Measurements from ENCODE around the gene CASP12.

The CASP12 gene

DNA sequence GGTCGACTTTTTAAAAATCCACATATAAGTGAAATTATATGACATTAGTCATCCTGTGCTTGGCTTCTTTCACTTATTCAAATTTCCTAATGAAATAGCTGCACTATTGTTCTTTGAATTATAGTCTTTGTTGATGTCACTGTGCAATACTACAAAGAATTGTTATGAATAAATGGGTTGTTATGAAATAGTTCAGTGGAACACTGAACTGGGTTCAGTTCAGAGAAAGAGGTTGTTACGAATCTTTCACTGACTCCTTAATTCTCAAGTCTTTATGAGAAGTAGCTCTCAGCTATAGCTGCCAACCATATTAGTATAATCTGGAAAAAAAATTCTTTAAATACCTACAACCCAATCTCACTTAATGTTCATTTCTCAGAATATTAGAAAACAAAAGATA, 42.3 kb downstream of the CASP12 start:
- TF ChIP-seq, protein P1, sequence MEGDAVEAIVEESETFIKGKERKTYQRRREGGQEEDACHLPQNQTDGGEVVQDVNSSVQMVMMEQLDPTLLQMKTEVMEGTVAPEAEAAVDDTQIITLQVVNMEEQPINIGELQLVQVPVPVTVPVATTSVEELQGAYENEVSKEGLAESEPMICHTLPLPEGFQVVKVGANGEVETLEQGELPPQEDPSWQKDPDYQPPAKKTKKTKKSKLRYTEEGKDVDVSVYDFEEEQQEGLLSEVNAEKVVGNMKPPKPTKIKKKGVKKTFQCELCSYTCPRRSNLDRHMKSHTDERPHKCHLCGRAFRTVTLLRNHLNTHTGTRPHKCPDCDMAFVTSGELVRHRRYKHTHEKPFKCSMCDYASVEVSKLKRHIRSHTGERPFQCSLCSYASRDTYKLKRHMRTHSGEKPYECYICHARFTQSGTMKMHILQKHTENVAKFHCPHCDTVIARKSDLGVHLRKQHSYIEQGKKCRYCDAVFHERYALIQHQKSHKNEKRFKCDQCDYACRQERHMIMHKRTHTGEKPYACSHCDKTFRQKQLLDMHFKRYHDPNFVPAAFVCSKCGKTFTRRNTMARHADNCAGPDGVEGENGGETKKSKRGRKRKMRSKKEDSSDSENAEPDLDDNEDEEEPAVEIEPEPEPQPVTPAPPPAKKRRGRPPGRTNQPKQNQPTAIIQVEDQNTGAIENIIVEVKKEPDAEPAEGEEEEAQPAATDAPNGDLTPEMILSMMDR (conservative IDR thresholded peaks at IDR 0.05; ENCODE audit: low read depth, low read length), result no peak
- no peak overlapping the region for H3K4me3 ChIP-seq (ENCODE audit: low read depth, low read length)
- DNase-seq (ENCODE audit: low read depth), result no peak

GRCh38 chr11:104853276-104853675, 45.0 kb downstream of the CASP12 start:
- DNase-seq (ENCODE audit: low read depth), result no peak
- no peak overlapping the region for H3K4me3 ChIP-seq (ENCODE audit: low read depth, low read length)
- TF ChIP-seq, protein P1 (conservative IDR thresholded peaks at IDR 0.05; ENCODE audit: low read depth, low read length), result no peak

DNA sequence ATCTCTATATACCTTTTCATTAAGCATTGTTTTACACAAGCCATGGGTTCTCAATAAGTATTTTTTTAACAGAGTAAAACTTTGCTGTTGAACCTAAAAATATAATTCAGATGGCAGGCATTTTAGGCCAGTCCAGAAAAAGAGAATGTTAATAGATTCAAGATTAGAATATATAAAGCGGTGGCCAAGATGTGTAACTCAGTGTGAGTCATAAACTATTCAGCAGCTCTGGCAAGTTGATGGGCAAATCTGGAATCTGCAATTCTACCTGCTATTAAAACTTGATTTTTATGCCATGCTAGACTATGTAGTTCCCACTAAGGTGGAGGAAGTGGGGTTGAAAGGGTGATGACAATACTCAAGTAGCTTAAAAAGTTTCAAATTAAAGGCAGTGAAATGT, 45.4 kb downstream of the CASP12 start:
- no peak overlapping the region for H3K4me3 ChIP-seq (ENCODE audit: low read depth, low read length)
- TF ChIP-seq, protein P1 (conservative IDR thresholded peaks at IDR 0.05; ENCODE audit: low read depth, low read length), result no peak

GRCh38 chr11:104846216-104846615, 52.0 kb downstream of the CASP12 start:
- H3K4me3 ChIP-seq (ENCODE audit: low read depth, low read length), result no peak overlapping the region
- TF ChIP-seq, protein P1 (conservative IDR thresholded peaks at IDR 0.05; ENCODE audit: low read depth, low read length), result no peak
- no peak for DNase-seq (ENCODE audit: low read depth)

More for the DNA sequence above, 45.4 kb downstream of the CASP12 start:
- peak; percentile 11 for DNase-seq (ENCODE audit: low read depth)

DNA sequence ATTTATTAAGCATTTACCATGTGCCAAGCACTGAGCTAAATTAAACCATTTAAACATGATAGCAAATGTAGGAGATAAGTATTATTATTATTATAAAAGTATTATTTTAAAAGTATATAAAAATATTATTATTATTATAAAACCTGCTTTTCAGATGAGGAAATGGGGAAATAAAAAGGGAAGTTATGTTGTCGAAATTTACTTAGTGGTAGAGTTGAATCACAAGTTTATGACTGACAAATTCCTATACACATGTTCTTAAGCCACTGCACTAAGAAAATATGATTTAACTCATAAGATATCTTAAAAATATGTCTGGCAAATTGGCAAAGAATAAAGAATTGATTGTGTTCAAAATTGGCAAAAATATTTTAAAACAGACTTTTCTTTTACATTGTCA, 53.8 kb downstream of the CASP12 start:
- DNase-seq (ENCODE audit: low read depth), result no peak
- TF ChIP-seq, protein P1 (conservative IDR thresholded peaks at IDR 0.05; ENCODE audit: low read depth, low read length), result no peak
- H3K4me3 ChIP-seq (ENCODE audit: low read depth, low read length), result no peak overlapping the region

DNA sequence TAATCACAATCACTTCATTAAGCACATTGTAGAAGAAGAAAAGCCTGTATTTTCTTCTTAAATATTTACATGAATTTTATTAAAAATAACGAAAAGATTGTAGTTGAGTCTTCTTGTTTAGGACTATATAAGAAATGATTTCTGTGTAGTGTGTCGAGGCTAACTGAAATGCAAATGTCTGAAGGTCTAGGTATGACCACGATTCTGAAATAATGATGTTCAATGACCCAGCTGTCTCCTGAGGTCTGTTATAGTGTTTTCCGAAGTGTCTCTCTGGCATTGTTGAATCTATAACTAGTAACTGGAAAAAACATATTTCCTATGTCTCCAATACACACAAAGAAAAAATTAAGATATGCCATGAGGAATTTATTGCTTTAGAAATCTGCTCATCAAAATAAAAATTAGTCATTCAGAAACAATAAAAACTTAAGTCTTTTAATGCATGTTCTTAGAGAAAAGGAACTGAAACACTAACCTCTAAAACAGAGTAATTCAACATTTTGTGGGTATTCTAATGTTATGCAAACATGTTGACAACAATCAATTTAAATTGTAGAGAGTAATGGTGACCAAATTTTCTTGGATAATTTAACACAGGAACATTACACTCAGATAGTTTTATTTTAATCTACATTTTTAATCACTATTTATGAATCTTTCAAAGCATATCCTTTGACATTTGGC, 55.0 kb downstream of the CASP12 start:
- TF ChIP-seq, protein P1 (conservative IDR thresholded peaks at IDR 0.05; ENCODE audit: low read depth, low read length), result no peak
- DNase-seq (ENCODE audit: low read depth), result no peak
- no peak overlapping the region for H3K4me3 ChIP-seq (ENCODE audit: low read depth, low read length)

DNA sequence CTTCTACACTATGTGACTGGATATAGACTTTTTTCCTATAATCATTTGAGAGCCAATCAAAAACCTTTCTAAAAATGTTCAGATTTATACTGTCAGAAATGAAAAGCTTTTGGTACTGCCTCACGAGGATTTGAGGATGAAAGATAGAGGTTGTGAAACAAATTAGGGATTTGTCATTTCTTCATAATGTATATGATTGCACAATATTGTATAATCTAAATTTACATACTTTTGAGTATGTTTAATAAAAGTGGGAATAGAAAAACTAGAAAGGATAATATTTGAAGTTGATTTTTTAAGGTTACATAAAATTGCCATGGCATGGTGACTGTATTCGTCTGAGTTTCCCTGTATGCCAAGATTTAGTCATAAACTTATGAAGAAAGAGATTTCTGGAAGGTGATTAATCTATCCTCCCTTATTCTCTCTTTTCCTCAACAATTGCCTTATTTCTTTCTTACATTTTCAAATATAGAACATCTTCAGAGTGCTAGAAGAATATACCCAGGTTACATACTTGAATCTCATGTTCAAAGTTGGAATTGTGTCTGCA, 56.2 kb downstream of the CASP12 start:
- H3K4me3 ChIP-seq (ENCODE audit: low read depth, low read length), result no peak overlapping the region
- no peak for DNase-seq (ENCODE audit: low read depth)
- TF ChIP-seq, protein P1 (conservative IDR thresholded peaks at IDR 0.05; ENCODE audit: low read depth, low read length), result no peak
